Measurements from ENCODE around the gene LGR5. TPM values are rescaled to one million over a fixed set of nuclear protein-coding genes. Genes with fewer than 3 reads are reported as not detected.
A peak's percentile ranks its signal among the peaks of the same experiment; 100 is the strongest.

Gene LGR5
- total and polyA plus RNA-seq, 2 of the 8 experiments (the other 6 are each of a cell fraction or from before 2014, with no cell fraction given): 0.08 to 0.19 TPM

- TF ChIP-seq SIN3A (conservative IDR thresholded peaks at IDR 0.05 in 1 of 2, IDR thresholded peaks at IDR 0.05 in 1 of 2; ENCODE audit: low read depth in 1 of 2, low read length in 2 of 2) (0 out of 4 replicates have a peak, but pooled peaks of 1 of the 2 experiments have one; percentile 31), MAX (IDR thresholded peaks at IDR 0.05) (no peak), BRCA1 (IDR thresholded peaks at IDR 0.05; ENCODE audit: low read depth, low read length) (no peak), E2F6 (IDR thresholded peaks at IDR 0.05) (peak; percentile 19; the same call in 1 of the 2 replicates), RXRA (IDR thresholded peaks at IDR 0.05; ENCODE audit: insufficient read depth, low read depth, low read length) (no peak), KDM5A (IDR thresholded peaks at IDR 0.05; ENCODE audit: low read length) (no peak), ATF3 (IDR thresholded peaks at IDR 0.05; ENCODE audit: insufficient read depth, low read depth, low read length) (no peak), TEAD4 (IDR thresholded peaks at IDR 0.05; ENCODE audit: low read depth, low read length) (no peak), JUND (IDR thresholded peaks at IDR 0.05; ENCODE audit: low read length) (no peak), ATF2 (IDR thresholded peaks at IDR 0.05; ENCODE audit: low read length) (no peak), SP1 (IDR thresholded peaks at IDR 0.05; ENCODE audit: low read depth, low read length) (no peak), SP4 (IDR thresholded peaks at IDR 0.05; ENCODE audit: low read length) (no peak), FOSL1 (IDR thresholded peaks at IDR 0.05; ENCODE audit: insufficient read depth, low read depth, low read length) (no peak), POU5F1 (IDR thresholded peaks at IDR 0.05; ENCODE audit: low read depth, low read length) (no peak)
These were observed at the start of gene LGR5 (continued) for GRCh38 chr12:71439613-71440344.
